Measurements from ENCODE around the gene PDCD10.

Gene PDCD10

DNA sequence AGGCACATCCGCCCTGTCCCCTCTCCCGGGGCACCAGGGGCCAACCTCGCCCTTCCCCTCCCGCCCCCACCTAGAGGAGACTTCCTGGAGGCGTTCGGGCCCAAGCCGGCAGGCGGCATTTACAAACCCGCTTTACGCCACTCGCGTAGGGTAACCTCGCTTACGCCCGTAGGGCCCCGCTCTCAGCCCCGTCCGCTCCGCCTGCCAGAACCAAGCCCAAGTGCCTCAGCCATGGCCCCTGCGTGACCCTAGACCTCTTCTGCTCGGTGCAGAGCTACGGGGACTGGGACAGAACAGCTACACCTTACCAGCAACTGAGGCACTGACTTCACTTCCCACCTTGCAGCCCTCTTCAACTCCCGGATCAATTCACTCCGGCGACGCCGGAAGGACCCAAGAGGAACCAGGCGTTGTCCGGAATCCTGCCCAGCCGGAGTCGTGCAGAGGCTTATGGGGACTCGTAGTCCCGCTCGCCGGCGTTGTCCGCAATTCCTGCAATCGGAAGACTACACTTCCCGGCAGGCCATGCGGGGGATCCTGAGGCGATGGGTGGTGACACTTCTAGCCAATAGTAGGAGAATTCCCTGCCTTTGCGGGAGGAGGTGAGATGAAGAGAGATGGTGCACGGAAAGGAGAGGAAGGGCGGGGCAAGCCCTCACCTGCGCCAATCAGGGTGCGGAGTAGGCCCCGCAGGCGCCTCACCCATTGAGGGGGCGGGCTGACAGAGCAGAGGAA is at the start of gene PDCD10:
Gene PDCD10, minus strand, starts transcription at position 395 of the 735 bp plus-strand sequence. CDS start 14,735 bp downstream, outside the sequence.
- peak; percentile 96 for DNase-seq (ENCODE audit: low read depth in 2 of 2)

DNA sequence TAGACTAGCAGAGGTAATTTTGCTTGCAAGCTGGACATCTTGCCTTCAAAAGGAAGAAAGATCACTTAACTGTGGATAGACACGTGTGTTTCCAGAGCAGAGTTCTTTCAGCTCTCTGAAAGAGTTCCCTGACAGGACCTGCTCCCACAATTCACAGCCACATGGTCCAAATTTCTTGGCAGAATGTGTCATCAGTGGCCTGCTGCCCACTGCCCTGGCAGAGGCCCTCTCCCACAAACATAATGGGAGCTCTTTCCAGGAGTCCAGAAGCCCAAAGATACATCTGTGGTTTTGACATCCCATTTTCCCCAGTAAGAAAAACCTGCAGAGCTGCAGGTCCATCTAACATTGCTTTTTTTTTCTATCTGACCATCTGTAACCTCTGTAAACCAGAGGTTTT is 49.1 kb upstream of the PDCD10 start:
- no peak for DNase-seq (ENCODE audit: low read depth in 2 of 2)

DNA sequence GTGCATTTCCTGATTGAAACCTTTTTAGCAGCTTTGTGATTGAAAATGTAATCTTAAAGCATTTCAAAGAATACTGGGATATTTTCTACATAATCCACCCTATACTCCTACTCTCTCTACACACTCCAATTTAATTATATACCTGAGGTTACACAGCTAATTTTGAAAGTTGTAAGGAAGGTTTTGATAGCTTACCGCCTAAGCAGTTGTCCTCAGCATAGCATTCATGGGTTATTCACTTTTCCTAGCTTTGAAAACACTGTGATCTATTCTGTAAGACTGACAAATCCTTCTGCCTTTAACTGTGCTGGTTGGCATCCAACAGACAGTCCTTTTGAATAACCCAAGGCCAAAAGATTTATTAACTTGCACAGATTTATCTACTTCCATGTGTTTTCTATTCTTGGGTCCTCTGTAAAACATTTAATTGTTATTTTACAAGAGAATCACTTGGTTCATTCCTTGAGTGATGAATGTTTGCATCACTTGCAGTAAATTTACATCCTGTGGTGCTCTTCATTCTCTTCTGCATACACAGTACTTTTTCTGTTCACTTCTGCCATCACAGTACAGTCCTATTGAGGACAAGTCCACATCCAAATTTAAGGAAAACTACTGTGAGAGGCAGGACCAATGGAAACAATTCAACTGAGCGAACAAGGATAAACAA is 45.7 kb upstream of the PDCD10 start:
- DNase-seq (ENCODE audit: low read depth in 2 of 2), result no peak

DNA sequence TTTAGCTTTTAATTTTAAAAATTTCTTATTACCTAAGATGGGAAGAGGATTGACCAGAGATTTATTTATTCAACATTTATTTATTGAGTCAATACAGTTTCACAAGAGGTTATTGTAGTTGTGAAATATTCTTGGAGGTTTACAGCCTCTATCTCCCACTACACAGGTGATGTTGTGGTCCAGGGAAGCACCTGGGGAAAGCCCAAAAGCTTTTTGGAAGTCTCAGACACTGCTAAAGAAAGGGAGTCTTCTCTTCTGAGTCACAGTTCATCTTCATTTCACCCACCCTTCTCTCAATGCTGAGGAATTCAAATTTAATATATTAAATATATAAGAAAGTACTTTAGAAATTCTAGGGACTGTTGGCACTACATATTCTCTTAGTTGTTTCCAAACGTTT is 42.7 kb upstream of the PDCD10 start:
- DNase-seq (ENCODE audit: low read depth in 2 of 2), result no peak

DNA sequence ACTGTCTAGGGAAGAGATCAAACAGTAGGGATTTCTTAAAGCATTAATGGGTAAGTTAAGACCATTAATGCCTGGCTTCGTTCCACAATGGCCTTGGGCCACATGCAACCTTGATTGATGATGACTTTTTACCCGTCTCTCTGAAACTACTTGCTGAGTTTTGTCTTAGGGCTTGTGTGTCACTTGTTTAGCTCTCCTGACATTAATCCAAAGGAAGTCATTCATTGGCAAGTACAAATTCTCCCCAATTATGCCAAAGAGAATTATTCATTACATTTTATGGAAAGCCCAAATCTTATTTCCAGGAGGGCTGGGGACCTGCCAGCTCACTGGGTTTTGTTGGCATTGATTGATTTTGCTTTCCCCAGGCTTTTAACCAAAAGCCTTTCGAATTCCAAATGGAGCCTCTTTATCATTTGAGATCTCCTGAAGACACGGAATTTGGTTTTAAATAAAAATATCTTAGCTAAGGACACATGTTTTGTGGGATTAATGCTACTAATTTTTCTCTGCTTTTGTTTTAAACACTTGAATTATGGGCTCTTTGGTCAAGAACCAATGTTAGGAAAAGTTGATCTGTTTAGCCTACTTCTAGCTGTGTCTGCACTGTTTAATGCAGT is 41.5 kb upstream of the PDCD10 start:
- no peak for DNase-seq (ENCODE audit: low read depth in 2 of 2)

DNA sequence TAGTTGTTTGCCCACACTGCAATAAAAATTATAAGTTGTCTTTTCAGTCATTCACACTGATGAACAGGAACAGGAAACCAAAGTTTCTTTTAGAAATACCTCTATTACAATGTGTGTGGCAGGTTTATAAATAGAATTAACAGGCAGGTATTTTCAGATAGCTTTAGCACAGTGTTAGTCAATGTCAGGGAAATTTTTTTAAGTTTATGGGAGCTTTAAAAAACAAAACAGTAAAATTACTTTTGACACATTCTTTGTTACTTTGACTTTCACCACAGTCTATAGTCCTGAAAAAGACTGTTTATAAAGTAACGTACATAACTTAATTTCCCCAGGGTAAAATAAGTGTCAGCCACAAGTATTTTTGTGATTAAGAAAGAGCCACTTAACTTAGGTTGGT is 38.9 kb upstream of the PDCD10 start:
- DNase-seq (ENCODE audit: low read depth in 2 of 2), result no peak

DNA sequence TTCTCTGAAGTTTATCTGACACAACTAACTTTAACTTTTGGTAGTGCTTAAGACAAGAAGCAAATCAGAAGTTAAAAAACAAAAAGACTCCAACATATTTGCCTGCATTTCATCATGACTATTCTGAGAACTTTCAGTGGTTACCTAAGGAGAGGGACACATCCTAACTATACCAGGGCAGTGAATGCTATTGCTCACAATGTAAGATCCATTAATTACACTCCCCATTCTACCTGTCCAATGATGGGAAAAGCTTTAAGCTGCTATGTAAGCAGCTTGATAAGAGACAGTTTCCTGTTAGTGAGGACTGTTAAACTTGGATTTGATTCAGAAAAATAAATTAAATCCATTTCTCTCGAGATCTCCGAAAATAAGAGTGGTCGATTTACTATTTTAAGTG is 38.3 kb upstream of the PDCD10 start:
- no peak for DNase-seq (ENCODE audit: low read depth in 2 of 2)

DNA sequence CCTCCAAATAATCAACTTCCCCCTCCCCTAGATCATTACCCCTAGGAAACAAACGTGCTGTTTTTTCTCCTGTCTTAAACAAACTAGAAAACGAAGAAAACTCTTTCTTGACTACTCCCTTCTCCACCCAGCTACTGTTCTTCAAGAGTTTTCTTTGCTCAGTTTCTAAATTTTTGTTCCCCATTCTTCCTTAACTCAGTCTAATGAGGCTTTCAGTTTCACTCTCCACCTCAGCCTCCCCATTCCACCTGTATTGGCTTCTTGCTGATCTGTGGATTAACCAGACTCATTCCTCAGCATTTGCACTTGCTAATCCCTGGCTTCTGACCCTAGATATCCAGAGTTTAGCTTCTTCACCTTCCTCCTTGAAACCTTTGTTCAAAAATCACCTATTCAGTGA is 27.6 kb upstream of the PDCD10 start:
- no peak for DNase-seq (ENCODE audit: low read depth in 2 of 2)

DNA sequence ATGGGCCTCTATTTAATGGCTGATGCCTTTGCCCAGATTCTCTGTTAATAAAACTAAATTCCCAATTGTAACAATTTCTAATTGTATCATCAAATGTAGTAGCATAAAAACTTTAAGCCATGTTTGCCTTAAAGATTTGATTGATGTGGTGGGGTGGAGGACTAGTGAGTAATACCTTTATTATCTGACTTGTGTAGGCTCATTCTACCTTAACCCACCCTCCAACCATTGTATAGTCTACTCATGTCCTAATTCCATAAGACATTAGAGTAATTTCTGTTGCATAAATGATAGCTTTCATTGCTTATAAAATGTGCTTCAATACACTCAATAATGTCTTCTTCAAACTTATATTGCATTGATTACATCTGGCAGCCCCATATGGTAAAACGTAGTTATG is 26.6 kb upstream of the PDCD10 start:
- DNase-seq (ENCODE audit: low read depth in 2 of 2), result no peak

DNA sequence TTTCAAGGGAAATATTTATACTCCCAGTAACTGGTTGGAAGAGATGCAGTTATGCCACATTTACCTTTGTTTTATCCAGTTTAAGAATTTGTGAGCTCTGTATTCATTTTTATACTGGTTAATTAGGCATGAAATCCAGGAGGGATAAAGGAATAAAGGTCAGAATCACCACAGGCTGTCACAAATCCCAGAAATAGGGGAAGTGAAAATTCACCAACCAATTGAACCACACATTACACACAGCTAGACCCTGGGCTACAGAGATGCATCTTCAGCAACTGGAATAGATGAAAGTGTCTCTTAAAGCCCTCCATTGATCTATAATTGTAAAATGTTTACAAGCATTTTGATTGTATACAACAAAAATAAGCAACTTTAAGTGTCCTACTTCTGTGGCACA is 19.4 kb upstream of the PDCD10 start:
- no peak for DNase-seq (ENCODE audit: low read depth in 2 of 2)

DNA sequence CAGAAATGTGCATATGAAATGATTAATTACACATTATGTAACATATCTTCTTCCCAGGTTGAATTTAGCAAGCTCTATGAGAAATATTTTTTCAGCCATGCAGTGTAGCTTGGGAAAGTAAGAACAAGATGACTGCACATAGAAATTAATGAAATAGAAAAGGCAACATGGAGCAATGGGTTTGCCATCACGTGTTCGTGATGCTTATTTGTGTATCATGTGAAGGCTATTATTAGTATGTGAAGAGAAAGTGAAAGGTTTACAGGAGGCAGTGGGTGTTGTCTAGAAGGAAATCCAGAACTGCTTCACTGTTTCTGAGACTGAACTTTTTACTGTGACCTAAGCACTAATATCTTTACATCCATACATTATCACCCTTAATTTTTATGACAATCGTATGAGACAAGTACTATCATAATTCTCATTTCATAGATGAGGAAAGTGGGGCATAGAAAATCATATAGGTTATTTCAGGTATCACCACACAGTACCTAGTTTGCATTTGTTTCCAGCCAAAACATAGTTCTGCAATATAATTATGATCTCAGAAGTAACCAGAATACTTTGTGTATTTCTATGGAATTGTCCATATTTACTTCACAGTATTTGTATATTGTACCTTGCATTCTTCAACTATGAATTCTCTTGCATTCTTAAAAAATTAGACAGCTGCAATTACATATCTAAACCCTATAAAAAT is 15.7 kb upstream of the PDCD10 start:
- DNase-seq (ENCODE audit: low read depth in 2 of 2), result no peak

DNA sequence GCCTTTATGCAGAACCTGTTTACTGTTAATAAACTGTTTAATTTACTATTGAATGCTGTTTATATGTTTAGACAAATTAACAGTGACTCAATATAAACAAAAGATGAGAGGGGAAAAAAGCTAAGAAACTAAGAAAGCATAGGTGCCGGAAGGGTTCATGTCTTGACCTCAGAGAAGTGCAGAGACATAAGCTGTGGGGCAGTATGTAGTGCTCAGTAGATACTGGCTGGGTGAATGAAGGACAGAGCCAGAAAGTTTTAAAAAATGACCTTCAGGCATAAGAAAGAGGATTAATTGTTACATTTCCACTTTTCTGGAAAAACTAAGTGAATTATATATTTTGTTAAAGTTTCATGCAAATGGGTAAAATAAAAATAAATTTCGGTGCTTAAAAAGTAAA is 15.0 kb upstream of the PDCD10 start:
- no peak for DNase-seq (ENCODE audit: low read depth in 2 of 2)

DNA sequence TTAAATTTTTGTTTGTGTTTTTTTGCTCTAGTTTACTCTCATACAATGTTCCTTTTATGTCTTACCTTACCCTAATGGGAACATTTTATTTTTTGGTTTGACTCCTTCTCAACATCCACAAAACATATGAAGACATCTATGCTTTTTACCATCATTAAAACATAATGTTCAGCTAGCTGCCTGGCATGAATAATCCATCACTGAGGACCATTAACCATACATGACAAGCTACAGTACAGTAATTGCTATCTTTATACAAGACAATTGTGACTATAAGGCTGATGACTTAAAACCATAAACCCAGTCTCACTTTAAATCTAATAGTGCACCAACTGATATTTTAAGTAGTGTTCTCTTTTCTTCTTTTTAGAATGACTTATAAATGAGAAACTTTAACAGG is 14.5 kb upstream of the PDCD10 start:
- no peak for DNase-seq (ENCODE audit: low read depth in 2 of 2)

DNA sequence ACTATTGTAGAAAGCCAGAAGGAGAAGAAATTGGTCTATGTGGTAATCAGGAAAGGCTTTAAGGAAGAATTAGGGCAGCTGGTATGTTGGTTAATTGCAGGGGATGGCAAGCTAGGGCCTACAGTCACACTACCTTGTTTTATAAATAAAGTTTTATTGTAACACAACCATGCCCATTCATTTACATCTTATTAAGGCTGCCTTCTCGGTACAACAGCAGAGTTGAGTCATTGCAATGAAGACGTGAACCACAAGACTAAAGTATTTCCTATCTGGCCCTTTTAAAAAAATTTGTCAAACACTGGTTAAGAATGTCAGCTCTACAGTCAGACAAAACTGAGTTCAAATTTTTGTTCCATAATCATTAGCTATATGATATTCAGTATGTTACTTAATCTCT is 9.1 kb upstream of the PDCD10 start:
- no peak for DNase-seq (ENCODE audit: low read depth in 2 of 2)

DNA sequence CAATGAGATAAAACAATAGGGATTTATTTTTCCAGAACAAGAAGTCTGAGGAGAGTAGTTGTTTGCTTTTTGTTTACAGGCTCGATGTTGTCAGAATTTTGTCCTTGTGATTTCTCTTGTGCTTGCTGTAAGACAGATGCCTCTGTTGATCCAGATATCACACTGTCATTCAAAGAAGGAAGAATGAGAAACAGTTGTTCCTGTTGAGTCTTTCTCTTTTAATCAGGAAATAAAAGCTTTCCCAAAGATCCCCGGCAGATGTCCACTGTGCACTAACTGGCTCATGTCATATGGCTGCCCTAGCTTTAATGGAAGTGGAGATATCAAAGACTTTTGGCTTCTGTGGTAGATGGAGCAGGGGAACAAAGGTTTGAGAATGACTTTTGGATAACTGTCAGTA is 7.6 kb upstream of the PDCD10 start:
- no peak for DNase-seq (ENCODE audit: low read depth in 2 of 2)

DNA sequence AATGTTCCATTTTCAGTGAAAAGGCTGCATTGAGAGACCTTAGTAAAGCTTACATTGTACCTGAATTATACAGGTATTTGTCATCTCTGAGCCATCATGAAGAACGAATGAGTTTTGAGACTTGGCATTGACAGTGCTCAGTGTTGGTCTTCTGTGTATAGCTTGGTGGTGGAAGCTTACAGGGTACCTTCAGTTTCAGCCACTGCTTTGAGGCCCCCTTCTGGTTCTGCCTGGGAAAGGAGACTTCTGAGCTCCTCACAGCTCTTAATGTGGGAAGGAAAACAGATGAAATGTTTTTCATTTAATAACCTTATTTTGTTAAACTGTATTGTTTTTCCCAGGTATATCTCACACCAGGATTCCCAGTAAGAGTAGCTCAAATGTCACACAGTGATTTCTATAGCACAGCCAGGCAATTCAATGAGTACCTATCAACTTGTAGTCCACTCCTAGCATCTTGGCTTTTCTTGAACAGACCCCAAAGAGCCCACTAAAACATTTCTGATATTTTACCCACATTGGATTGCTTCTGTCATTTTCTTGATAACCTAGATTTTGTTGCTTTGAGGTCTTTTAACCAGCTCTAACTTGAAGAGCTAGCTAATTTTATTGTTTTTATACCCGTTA is 6.4 kb upstream of the PDCD10 start:
- no peak for DNase-seq (ENCODE audit: low read depth in 2 of 2)

DNA sequence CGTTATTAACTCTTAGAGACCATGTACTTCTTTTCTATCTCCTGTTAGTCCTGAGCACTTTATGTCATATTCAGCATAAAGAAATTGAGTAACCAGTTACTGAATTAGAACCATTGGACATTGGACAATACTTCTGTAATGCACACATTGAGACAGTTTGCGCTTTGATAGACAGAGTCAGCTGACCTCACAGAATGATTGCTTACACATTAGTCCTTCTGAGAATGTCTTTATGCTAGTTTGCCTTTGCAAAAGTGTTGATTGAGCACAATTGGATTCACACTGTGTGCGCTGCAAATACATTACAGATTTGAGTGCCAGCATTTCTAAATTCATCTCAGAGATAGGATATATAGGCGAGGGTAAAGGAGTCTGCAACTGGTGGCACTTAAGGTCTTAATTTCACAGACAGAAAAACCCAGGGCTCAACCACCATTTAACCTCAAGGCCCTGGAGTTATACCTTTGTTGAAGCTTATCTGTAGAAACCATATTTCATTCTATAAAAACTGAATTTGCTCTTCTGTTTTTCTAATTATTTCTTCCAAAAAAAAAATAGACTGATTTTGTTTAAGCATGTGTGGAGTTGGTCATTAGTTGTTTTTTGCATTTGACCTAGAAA is 4.6 kb upstream of the PDCD10 start:
- no peak for DNase-seq (ENCODE audit: low read depth in 2 of 2)

DNA sequence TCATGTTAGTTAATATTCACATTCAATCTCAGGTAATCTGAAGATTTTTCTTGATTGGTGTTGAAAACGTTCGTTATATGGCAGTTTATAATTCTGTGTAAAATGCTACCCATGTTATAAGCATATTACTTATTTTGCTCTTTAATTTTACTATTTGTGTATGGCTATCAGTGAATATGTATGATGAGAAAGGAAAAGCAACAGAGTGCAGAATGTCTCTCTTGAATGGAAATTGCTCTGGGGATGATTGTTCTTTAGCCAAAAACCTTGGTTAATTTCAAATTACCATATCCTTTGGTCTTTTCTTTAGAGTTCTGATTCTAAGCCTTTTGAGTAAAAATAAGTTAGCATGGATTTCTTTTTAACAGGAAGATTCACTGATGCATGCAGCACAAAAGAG is 3.3 kb upstream of the PDCD10 start:
- no peak for DNase-seq (ENCODE audit: low read depth in 2 of 2)

DNA sequence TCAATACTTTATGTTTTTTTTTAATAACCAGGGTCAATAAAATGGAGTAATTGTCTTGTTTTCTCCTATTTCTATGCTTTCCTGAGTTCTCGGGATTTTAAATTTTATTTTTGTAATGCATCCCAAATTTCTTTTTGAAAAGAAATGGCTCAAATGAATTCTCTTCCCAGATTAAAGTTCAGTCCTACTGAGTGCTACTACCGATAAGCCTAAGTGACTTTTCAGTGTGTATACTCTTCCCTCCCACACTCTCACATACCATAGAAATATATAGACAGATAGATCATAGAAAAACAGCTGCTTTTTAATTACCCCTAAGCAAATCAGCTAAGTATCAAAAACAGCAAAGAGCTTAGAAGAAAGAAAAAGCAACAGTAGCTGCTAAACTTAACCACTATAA is 2.3 kb upstream of the PDCD10 start:
- DNase-seq (ENCODE audit: low read depth in 2 of 2), result no peak

DNA sequence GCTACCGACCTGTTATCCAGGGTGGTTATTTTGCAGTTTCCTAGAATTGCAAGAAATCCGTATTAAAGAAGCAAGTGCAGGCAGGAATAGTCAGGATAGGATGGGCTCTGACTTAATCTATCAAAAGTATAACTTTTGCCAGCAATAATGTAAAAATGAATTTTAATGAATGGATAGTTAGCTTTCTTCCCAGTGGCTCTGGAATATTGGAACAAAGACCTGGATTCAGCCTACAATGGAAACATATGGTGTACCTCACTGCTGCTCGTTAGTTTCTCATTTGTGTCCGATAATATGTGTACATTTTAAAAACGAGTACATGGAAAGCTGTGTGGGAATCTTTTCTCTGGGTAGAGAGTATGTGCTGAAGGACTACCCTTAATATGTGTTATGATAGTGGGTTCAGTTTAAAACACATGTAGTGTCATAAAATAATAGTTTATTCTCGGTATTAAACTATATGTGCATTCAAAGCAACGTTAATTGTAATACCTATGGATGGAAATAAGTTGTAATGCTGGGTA is 1.6 kb upstream of the PDCD10 start:
- DNase-seq (ENCODE audit: low read depth in 2 of 2), result no peak
